Transverse colon (tissue), 4 donors: Measurements from ENCODE around the gene CFAP69.

Experiments used
- CTCF ChIP-seq, 5 experiments: fragments of 200-600 bp in 3 of 5; fragments of 450-650 bp in 2 of 5; sonication (generic) in 3 of 5; IDR thresholded peaks; 1 replicate in 2 of 5; 2 replicates in 3 of 5; pipeline ENCODE4 v1.5.1; 2016 to 2017; ENCODE audit warnings: antibody characterized with exemption in 5 of 5, inconsistent platforms in 3 of 5, mild to moderate bottlenecking in 2 of 5, moderate library complexity in 1 of 5
- POLR2AphosphoS5 ChIP-seq, 3 donors: sonication (generic); formaldehyde crosslinking; IDR thresholded peaks; one replicate each; pipeline ENCODE4 v1.6.1; 2016; ENCODE audit warnings: antibody characterized with exemption in 3 of 3

- no peak for TF ChIP-seq CTCF (IDR thresholded peaks at IDR 0.05)
- TF ChIP-seq POLR2AphosphoS5 (IDR thresholded peaks at IDR 0.05) = no peak
These were observed 100.0 kb downstream of the CFAP69 start for GRCh38 chr7:90345016-90345415.
